Activated effector memory CD4-positive, alpha-beta T cell treated with anti-CD3 and anti-CD28 coated beads, Interleukin-2, amount 50 U/mL, for 16 hours (primary cell): ENCODE data around the gene DYNC2H1.

Experiments
- DNase-seq: peaks from one replicate; pipeline ENCODE4 v3.0.0-alpha.2; 2020

Gene DYNC2H1

DNA sequence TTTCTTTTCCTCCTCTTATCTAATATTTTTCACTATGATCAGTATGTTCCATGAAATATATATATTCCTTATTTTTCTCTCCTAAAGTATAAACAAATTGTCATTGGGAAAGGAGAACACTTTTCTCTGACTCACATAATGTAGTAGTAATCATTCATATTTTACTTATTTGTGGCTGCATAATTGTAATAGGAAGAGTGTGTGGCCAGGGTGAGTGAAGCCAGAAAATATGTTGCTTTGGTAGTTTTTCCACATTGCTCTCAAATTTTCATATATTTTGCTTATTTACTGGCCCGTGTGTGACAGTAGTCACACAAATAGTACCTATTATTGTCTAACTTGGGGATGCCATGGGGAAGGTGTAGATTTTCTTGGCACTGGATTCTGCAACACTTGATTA is 172.1 kb downstream of the DYNC2H1 start:
- no peak for DNase-seq

DNA sequence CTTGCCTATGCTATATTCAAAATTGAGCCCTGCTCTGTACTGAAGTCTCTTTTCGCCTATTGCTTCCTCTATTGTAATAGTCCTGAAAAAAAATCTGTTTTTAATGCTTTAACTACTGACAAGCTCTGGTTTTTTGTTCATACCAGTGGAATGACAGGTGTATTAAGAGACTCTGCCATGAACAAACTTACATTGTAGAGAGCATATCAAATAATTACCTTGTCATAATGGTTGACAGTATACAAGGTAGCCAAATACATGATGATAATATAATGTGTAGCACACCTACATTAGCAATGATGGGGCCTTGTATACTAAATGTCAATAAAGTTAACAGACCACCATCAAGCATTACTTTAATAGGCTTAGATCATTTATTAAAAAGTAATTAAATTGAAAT is 175.0 kb downstream of the DYNC2H1 start:
- no peak for DNase-seq

DNA sequence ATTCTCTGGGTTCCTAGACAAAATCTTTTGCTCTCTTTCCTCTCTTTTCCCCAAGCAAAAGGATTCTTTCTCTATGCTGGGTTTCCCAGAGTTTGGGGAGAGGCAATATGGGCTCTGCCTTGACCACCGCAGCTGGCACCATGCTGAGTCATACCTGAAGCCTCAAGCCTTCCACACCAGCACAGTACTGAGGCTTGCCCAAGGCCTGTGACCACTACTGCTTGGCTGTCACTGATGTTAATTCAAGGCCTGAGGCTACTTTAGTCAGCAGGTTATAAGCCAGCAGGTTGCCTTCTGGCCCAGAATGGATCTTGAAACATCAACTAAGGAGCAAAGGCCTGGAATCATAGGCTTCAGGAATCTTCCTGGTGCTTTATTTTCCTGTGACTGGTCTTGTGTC is 185.3 kb downstream of the DYNC2H1 start:
- no peak for DNase-seq

DNA sequence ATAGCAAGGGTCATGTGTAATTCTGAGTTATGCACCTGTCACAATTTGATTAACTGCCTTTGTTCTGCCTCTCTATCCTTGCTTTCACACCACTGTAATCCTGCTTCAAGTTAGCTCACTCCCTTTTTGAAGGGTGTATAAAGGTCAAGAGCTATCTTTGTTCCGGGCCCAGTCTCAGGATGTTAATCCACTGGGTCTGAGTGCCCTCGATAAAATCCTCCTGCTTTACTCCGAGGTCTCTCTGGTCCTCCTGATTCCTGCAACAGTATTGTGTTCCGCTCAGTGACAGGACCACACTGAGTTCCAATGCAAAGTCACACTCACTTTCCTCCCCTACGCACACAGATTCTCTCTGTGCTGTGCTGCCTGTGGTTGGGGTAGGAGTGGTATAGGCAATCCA is 186.5 kb downstream of the DYNC2H1 start:
- no peak for DNase-seq

DNA sequence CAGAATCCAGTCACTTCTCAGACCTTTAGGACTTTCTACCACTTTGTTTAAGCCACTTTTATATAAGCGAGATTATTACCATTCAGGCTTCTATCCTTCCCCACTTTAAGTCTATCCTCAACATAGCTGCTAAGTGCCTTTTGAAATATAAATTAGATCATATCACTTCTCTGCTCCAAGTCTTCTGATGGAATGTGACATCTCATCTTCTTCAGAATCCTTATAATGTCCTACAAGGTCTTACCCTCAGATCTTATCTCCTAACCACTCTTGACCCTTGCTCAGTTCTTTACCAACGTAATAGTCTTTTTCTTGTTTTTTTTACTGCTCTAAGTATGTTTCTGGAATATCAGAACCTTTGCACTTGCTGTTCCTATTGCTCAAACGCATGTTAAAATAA is 188.7 kb downstream of the DYNC2H1 start:
- DNase-seq: no peak

DNA sequence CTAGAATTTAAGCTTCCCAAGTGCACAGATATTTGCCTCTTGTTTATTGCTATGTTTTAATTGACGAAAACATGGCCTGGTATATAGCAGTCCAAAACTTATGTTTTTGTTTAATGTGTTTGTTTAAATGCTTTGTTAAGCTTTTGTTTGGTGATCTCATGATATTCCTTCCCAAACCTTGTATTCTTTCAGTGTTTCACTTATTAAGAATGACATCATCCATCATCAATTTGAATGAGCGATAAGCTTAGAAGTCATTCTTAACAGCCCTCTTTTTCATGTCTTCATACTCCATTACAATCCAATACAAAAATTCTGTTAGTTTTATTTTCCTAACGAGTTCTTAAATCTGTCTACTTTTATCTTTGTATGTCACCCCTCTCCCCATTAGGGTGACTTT is 206.0 kb downstream of the DYNC2H1 start:
- DNase-seq: no peak

DNA sequence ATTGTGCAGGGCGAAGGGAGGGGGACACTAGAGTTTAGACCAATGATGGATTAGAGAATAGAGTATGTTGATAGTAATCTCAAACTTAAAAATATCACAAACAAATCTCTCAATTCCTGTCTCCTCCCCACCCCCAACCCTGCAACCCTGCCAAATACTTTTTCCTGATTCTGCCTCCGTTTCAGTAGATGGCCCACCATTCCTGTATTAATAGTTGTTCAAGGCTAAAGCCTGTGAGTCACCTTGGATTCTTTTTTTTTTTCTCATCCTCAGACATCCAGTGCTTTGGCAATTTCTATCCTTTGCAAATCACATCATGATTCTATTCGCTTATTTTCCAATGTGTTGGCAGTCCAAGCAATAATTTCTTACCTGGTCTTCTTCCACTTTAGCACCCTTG is 207.9 kb downstream of the DYNC2H1 start:
- no peak for DNase-seq

DNA sequence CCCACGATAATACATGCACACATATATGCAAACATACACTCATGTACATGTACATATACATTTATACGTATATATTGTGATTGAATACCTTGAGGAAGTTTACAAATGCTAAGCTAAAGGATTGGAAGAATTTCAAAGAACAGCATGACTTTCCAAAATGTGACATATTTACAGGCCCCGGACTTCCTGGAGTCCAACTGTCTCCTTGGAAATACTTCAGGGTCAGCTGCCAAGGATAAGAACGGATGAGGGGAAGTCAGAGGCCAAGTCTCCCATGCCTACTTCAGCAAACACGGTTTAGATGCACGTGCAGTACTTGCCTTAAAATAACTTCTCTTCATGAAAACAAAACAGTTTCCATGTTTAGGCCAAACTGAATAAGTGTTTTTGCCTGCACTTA is 213.6 kb downstream of the DYNC2H1 start:
- no peak for DNase-seq

DNA sequence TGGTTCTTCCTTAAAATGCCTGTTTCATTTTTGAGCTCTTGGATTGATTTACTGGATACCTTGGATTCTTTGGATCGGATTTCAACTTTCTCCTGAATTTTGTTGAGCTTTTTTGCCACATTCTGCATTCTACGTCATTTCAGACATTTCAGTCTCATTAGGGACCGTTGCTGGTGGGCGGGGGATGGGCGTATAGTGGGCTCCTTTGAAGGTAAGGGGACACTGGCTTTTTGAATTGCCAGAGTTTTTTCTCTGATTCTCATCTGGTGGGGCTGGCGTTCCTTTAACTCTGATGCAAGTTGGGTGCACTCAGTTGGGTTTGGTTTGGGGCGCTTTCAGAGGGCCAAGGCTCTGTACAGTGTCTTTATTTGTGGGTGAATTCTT is 216.5 kb downstream of the DYNC2H1 start:
- DNase-seq: no peak

DNA sequence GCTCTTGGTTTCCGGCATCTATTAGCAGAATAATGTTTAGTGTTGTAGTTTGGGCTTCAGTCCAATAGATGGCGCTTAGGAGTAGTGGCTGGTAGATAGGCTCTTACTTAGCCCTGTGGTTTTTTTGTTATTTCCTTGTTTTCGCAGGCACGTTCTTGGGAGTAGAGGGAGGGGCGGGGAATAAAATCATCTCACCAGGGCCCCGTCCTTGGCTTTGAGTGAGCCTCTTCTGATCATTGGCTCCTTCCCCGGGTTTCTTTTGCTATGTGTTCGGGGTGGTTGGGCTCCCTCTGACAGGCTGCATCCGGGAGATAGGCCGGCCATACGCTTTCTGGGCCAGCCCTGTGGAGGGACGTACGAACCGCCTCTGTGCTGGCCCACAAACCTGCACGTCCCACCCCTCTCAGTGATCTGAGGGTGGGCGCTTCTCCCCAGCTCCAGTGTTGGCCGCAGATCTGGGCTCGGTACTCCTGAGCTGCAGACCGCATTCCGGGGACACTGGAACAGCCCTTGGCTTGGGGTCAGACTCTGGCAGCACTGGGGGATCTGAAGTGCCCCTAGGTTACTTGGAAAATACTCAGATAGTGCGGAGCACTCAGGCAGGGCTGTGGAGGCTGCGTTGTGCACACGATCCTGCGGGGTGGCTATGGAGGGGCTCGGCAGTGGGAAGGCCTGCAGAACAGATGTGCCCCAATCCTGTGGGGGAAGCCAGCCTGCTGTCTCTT is 217.0 kb downstream of the DYNC2H1 start:
- DNase-seq: no peak

DNA sequence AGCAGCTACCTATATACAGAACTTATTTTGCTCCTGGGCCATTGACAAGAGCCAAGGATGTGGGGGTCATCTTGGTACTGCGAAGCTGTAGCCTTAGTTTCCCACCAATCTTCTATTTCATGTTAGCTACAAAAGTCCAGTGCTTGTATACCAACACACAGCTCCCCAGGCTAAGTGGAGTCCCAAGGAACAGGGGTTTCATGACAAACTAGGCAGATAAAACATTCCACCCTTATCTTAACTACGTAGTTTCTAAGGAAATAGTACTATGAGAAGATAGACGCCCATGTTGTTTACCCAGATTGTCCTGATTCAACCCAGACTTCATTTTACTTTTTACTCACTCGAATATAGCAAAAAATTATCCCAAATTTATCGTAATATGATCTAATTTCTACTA is 218.5 kb downstream of the DYNC2H1 start:
- DNase-seq: no peak

DNA sequence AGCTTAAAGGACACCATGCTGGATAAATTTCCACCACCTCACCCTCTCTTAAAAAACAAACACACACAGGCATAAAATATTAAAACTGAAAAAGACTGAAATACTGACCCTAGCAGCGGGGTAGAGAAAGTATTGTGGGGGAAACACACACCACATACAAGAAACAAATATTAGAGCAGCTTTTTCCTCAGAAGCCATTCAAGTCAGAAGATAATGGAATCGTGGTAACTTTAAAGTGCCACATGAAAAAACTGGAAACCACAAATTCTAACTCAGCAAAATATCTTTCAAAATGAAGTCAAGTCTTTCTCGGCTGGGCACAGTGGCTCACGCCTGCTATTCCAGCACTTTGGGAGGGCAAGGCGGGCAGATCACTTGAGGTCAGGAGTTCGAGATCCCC is 223.2 kb downstream of the DYNC2H1 start:
- DNase-seq: no peak

DNA sequence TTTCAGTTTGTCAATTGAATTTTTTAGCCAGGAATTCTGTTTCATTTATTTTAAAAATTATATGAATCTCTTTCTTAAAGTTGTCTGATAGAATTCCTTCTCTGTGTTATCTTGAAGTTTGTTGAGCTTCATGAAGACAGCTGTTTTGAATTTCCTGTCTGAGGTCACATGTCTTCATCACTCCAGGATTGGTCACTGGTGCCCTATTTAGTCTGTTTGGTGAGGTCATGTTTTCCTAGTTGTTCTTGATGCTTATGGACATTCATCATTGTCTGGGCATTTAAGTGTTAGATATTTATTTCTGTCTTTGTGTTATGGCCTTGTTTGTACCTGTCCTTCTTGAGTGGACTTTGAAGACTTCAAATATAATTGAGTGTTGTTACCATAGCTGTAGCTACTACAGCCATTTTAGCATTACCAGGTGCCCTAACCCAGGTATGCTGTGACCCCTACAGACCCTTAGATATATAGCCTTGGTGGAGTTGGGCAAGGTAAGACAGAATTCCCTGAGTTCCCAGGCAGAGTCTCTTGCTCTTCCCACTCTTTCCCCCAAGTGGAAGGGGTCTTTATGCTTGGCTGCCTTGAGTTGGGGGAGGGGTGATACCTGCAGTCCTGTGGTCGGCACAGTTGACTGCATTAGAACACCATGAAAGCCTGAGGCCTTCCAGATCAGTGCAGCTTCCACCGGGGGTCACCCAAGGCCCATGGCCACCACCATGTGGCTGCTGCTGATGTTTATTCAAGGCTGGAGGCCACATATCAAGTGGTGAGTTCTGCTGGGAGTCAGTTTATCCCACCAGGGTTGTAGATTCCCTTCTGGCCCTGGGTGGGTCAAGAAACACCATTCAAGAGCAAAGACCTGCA is 229.6 kb downstream of the DYNC2H1 start:
- no peak for DNase-seq

DNA sequence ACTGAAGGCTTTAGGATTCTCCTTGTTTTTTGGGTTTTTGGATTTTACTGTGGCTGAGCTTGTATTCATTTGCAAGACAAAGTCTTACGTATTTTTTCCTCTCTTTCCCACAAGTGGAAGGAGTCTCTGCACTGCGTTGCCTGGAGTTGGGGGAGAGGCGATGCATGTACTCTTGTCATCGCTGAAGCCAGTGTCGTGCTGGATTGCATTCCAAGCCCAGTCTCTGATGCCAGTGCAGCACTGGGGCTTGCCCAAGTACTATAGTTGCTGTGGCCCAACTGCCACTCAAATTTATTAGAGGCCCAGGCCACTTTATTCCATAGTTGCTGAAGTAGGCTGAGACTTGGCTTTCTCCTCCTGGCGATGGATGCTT is 230.2 kb downstream of the DYNC2H1 start:
- DNase-seq: no peak

DNA sequence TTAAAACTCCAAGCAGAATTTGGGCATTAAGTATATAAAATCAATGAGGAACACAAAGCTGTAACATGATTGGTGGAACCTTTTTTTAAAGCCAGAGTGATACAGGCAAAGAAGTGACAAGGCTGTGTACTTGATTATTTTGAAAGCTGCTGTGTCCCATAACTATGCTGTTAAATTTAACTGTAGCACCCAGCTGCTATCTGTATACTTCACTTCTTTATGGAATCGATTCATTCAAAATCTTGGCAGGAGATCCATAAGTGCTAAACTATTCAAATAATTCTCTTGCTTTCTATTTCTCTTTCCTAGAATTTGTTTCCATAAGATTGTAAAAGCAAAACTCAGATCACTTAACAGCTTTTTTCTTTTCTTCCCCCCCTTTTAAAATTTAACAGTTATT is 231.7 kb downstream of the DYNC2H1 start:
- no peak for DNase-seq

DNA sequence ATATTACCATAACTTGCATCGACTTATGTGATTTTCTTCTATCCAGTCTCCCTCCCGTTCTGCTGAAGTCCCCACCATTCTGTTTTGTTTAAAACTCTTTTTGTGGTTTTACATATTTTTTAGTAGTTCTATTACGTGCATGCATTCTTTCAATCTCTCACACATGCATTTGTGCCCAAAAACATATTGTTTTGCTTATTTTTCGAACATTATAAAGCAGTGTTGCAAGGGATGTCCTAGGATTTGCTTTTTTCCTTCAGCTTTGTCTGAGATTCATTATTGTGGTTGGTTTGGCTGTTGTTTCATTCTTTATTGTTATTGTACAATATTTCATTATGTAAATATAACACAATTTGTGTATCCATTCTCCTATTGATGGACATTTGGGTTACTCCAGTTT is 235.7 kb downstream of the DYNC2H1 start:
- no peak for DNase-seq

DNA sequence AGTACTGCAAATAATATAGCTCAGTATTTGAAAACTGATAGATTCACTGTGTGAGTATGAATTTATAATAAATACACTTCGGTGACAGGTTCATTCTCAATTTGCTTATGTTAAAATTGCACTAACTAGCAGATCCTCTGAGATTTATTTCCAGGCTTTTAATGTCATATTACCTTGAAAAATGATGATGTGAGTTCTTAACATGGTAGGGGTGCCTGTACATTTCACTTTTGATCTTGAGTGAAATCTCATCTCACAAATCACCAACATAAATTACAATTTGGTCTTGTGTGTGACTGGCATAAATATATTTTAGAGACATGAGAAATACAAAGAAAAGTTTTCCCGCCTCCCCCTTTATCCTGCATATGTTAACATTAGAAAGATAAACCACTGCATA is 240.4 kb downstream of the DYNC2H1 start:
- no peak for DNase-seq

DNA sequence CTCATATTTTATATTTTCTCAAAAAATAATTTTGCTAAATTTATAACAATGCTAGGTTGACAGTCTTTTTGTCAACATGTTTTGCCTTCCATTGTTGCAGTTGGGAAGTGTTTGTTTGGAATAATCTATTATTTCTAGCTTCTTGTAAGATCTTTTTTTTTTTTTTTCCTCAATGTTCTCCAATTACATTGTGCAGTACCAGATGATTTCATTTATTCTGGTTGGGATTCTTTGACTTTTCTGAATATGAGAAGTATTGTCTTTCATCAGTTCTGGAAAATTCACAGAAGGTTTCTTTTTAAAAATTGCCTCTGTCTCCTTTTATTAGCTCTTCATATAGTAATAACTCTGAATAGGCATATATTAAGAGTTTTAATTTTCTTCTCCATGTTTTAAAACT is 245.4 kb downstream of the DYNC2H1 start:
- no peak for DNase-seq

DNA sequence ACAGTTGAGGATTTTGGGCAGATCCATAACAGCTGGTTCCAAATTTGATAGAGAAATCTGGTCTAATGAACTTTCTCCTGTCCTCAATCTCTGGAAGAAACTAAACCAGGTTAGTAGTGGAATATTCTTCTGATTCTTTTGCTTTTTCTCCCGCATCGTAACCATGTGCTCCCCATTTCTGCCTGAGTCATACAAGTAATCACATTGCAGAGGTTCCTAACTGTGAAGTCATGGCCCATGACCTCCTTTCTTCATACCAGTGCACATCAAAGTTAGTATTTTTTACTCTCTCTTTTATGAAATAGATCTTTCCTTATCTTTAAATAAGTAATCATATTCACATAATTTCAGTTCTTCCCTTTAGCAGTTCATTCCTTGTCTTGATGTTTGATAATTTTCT is 249.0 kb downstream of the DYNC2H1 start:
- DNase-seq: no peak

DNA sequence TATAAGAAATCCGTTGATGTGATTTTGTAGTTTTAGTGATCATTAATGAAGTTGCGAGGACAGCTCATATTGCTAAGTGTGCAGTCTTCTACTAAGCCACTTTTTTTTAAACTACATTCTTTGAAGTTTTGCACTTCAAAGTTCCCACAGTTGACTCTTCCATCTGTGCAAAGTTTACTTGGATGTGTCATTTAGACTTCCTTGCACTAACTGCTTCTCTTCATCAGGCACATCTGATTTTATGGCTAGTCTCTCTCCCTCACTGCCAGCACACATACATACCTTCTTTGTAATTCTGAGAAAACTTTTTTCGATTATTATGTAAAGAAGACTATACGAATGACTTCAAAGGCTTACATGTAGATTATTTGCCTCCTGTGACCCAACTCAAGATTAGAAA is 250.0 kb downstream of the DYNC2H1 start:
- no peak for DNase-seq

DNA sequence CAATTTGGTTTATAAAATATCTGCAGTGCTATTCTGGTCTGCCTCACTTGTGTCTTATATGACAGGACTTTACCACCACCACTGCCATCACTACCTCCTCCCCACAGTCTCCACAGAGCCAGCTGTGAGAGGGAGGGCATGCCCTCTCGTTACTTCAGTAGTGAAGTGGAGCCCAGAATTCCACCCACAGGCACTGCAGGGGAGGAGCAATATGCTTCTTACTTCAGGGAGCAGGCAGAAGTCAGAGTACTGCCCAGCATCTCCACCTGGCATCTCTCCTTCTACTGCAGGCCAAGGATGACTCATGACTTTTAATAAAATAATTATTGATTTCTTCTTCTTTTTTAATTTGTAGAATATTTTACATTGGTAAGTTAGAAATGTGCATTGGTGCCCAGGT is 255.5 kb downstream of the DYNC2H1 start:
- DNase-seq: no peak

DNA sequence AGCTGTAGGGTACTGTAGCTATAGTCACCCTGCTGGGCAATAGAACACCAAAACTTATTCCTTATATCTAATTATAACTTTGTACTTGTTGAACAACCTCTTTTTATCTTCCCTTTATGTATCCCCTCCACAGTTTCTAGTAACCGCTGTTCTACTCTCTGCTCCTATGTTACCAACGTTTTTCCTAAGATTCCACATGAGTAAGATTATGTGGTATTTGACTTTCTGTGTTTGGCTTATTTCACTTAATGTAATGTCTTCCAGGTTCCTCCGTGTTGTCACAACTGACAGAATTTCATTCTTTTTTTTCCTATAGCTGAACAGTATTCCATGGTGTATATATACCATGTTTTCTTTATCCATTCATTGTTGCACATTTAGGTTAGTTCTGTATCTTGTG is 258.4 kb downstream of the DYNC2H1 start:
- DNase-seq: no peak

DNA sequence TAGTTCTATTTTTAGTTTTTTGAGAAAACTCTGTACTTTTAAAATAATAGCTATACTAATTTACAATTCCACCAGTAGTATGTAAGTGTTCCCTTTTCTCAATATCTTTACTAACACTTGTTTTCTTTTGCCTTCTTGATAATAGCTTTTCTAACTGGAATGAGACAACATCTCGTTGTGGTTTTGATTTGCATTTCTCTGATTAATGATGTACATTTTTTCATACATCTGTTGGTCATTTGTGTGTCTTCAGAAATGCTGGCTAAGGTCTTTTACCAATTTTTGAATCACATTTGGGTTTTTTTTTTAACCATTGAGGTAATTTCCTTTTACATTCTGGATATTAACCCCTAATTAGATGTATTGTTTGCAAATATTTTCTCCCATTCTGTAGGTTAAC is 258.9 kb downstream of the DYNC2H1 start:
- no peak for DNase-seq

DNA sequence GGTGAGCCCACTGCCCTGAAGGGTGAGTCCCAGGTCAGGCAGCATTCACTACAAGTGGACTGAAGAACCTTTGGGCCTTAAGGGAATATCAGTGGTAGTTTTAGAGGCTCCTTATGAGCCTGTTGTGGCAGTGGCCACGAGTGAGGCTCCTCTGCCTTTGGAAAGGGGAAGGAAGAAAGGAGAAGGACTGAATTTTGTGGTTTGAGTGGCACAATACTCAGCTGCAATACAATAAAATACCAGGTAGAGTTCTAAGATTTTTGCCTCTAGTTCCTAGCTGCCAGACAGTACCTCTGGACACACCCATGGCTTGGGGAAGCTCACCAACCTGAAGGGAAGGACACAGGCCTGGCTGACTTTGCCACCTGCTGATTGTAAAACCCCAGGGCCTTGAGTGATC is 260.9 kb downstream of the DYNC2H1 start:
- no peak for DNase-seq

DNA sequence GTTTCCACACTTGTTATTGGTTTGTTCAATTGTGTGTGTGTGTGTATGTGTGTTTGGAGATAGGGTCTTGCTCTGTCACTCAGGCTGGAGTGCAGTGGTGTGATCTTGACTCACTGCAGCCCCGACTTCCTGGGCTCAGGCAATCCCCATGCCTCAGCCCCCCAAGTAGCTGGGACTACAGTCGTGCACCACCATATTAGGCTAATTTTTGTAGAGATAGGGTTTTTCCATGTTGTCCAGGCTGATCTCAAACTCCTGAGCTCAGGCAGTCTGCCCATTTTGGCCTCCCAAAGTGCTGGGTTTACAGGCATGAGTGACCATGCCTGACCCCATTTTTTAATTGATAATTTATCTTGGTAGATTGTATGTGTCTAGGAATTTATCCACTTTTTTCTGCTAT is 263.7 kb downstream of the DYNC2H1 start:
- no peak for DNase-seq
